Activated CD8-positive, alpha-beta T cell treated with anti-CD3 and anti-CD28 coated beads, Interleukin-2, amount 10 ng/mL, durations not matched to agents 7 days and 5 days (primary cell): ENCODE measurements around the gene LMO2. TPM values are rescaled to one million over a fixed set of nuclear protein-coding genes. Genes with fewer than 3 reads are reported as not detected.
A peak's percentile ranks its signal among the peaks of the same experiment; 100 is the strongest.
"Not testable (repeated sequence)": the region's sequence is repeated elsewhere in the genome, so short reads cannot be mapped to it uniquely, and the experiment has no call there.

ENCODE experiments used
- ATAC-seq: fragments of 150-1000 bp; cut with Tn5 transposase; one replicate; pipeline ENCODE4 v1.10.0; 2021; ENCODE audit warnings: moderate library complexity
- CTCF ChIA-PET: fragments of 350-600 bp; sonication (Branson Sonifier 250); formaldehyde crosslinking; loops from one replicate; lab custom pipeline; 2021; ENCODE audit warnings: antibody characterized with exemption; lab: Charles Lee
- POLR2A ChIA-PET: fragments of 350-600 bp; sonication (Branson Sonifier 250); formaldehyde crosslinking; loops from one replicate; lab custom pipeline; 2021; ENCODE audit warnings: antibody characterized with exemption; lab: Charles Lee
- DNase-seq: peaks from one replicate; pipeline ENCODE4 v3.0.0-alpha.2; 2020
- H3K27ac Mint-ChIP-seq: one replicate; pipeline ENCODE4 v1.8.0; 2021; ENCODE audit warnings: mild to moderate bottlenecking, mixed read lengths
- H3K27me3 Mint-ChIP-seq: one replicate; pipeline ENCODE4 v1.8.0; 2021; ENCODE audit warnings: low read depth, mixed read lengths
- H3K36me3 Mint-ChIP-seq: one replicate; pipeline ENCODE4 v1.8.0; 2021; ENCODE audit warnings: low read depth, mixed read lengths
- H3K4me1 Mint-ChIP-seq: one replicate; pipeline ENCODE4 v1.8.0; 2021; ENCODE audit warnings: low read depth, mixed read lengths
- H3K4me3 Mint-ChIP-seq: one replicate; pipeline ENCODE4 v1.8.0; 2021; ENCODE audit warnings: mild to moderate bottlenecking, mixed read lengths
- H3K9me3 Mint-ChIP-seq: one replicate; pipeline ENCODE4 v1.8.0; 2022; ENCODE audit warnings: mixed read lengths; ENCODE audit not compliant: insufficient read depth
- total RNA-seq, 2 experiments: library from RNA; stranded (reverse); gene quantifications; one replicate each; pipeline ENCODE4 v1.2.3, GENCODE V29; 2021

LMO2 gene
- total RNA-seq, 2 experiments from 2014 or later, result not detected

DNA sequence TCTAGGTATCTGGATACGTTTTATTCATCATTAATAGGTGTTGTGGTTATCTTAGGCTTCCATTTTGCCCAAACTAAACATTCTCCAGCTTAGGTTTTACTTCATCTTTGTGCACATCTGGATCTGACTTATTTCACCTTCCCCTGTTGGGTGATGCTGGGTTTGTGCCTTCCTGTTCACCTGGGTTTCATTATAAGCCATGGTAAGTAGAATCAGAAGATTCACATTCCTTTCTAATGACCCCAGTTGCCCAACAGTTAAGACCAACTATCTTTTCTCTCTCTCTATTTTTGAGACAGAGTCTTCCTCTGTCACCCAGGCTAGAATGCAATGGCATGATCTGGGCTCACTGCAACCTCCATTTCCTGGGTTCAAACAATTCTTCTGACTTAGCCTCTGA is 44.6 kb downstream of the LMO2 start:
- no peak for ATAC-seq
- Mint-ChIP-seq H3K4me3 (no peak overlapping the region), H3K36me3 (no peaks in the 10 kb centered on the region), H3K27me3 (peaks cover 28% of the 10 kb centered on the region), H3K4me1 (no peaks in the 10 kb centered on the region), H3K27ac (no peak overlapping the region), H3K9me3 (no peaks in the 10 kb centered on the region)
- CTCF ChIA-PET, result interaction anchor here (1.1 kb wide), 1 partner anchor 17 kb away, joined by 4 read pairs; no protein-coding TSS in a partner anchor
- POLR2A ChIA-PET, result no interaction called here
- no peak for DNase-seq

DNA sequence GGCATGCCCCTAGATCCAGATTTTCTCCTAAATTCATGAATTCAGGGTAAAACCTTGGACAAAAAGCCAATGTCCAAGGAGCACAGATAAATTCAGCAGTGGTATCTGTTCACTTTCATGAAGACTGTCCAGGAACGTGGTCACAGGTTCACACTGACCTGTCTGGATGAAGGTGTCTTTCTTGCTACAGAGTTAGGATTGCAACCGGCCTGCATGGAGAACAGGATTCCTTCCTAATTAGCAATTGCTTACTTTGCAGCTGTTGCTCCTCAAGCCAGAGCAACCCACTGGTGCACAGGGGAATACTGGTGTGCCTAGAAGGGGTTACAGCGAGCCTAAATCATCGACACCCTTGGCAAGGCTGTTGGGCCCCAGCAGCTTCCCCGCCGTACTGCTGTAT is 47.6 kb downstream of the LMO2 start:
- POLR2A ChIA-PET, result interaction anchor here (1.1 kb wide), 1 partner anchor 8 kb away, joined by 4 read pairs; no protein-coding TSS in a partner anchor
- Mint-ChIP-seq H3K9me3 (no peaks in the 10 kb centered on the region), H3K27me3 (peaks cover 34% of the 10 kb centered on the region), H3K27ac (no peak overlapping the region), H3K4me3 (no peak overlapping the region), H3K36me3 (no peaks in the 10 kb centered on the region), H3K4me1 (no peaks in the 10 kb centered on the region)
- CTCF ChIA-PET, result no interaction called here
- ATAC-seq (no peak), DNase-seq (no peak)

DNA sequence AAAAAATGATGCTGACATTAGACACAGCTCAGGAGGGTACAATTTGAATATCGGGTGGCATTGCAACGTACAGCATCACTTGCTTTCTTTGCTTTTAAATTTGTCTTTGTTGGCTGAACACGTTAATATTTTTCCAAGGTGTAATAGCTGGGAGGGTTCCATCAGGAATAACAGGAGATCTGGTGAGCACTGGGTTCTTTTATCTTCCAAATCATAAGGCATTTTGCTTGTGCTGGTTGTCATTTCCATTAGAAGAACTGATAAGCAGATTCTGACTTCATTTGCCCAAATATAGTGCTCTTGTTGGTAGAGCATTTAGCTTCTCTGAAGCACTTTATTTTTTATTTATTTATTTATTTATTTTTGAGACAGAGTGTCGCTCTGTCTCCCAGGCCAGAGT is 48.9 kb downstream of the LMO2 start:
- Mint-ChIP-seq H3K36me3 (no peaks in the 10 kb centered on the region), H3K9me3 (no peaks in the 10 kb centered on the region), H3K4me3 (no peak overlapping the region), H3K27ac (no peak overlapping the region), H3K4me1 (no peaks in the 10 kb centered on the region), H3K27me3 (peaks cover 32% of the 10 kb centered on the region)
- ChIA-PET CTCF (interaction anchor here (1.1 to 1.4 kb wide), 3 partner anchors 15 to 145 kb away, joined by 3 to 5 read pairs (median 3); no protein-coding TSS in a partner anchor), POLR2A (interaction anchor here (0.6 kb wide), 1 partner anchor 52 kb away, joined by 3 read pairs; no protein-coding TSS in a partner anchor)
- ATAC-seq (no peak), DNase-seq (no peak)

DNA sequence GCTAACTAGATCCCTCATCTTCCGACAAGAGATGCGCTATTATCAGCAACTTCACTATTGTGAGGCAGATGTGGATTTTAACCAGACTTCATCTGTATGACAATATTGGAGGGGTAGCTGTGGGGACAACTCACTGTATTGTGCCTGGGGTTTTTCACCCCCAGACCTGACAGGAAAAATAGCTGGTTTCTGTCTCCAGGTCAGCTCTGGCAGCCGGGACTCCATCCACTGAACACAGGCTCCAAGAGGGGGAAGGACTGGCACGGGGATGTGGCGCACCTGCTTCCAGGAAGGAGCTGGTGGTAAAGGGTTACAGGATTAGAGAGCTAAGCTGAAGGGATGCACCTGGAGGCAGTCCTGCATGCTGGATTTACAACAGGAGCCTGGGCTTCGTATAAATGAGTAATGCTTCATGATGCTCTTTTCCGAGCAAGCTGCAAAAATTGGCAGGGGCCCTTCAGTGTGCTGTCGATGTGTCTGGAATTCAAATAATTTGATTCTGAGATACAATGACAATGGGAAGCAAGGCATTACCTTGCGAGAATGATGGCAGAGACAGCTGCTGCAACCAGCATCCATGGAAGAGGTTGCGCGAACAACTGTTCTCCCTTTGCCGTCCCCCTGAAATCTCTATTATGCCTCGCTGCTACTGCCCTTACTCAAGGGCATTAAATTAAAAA is 49.5 kb downstream of the LMO2 start:
- POLR2A ChIA-PET, result interaction anchor here (0.6 kb wide), 1 partner anchor 52 kb away, joined by 3 read pairs; no protein-coding TSS in a partner anchor
- DNase-seq (no peak), ATAC-seq (no peak)
- H3K27ac Mint-ChIP-seq, result no peak overlapping the region
- no peaks in the 10 kb centered on the region for H3K36me3 Mint-ChIP-seq
- H3K4me1 Mint-ChIP-seq, result no peaks in the 10 kb centered on the region
- H3K4me3 Mint-ChIP-seq, result no peak overlapping the region
- no peaks in the 10 kb centered on the region for H3K9me3 Mint-ChIP-seq
- CTCF ChIA-PET, result interaction anchor here (1.1 to 1.4 kb wide), 3 partner anchors 15 to 145 kb away, joined by 3 to 5 read pairs (median 3); no protein-coding TSS in a partner anchor
- H3K27me3 Mint-ChIP-seq, result peaks cover 30% of the 10 kb centered on the region

DNA sequence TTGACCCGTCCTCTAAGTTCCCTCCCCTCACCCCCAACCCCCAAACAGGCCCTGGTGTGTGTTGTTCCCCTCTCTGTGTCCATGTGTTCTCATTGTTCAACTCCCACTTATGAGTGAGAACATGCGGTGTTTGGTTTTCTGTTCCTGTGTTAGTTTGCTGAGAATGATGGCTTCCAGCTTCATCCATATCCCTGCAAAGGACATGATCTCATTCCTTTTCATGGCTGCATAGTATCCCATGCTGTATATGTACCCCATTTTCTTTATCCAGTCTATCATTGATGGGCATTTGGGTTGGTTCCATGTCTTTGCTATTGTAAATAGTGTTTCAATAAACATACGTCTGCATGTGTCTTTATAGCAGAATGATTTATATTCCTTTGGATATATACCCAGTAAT is 53.6 kb downstream of the LMO2 start:
- H3K4me3 Mint-ChIP-seq, H3K4me1 Mint-ChIP-seq, H3K9me3 Mint-ChIP-seq, DNase-seq, CTCF ChIA-PET, H3K36me3 Mint-ChIP-seq, H3K27ac Mint-ChIP-seq, POLR2A ChIA-PET, ATAC-seq: not testable (repeated sequence)
- peaks cover 27% of the 10 kb centered on the region for H3K27me3 Mint-ChIP-seq

DNA sequence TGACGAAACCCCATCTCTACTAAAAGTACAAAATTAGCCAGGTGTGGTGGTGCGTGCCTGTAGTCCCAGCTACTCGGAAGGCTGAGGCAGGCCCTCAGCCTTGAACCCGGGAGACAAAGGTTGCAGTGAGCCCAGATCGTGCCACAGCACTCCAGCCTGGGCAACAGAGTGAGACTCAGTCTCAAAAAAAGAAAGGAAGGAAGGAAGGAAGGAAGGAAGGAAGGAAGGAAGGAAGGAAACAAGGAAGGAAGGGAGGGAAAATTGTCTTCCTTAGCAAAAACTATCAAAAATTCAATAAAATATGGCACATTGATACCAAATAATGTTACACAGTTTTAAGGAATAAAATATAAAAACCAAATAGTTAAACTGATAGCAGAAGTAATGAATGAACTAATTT is 54.5 kb downstream of the LMO2 start:
- peaks cover 31% of the 10 kb centered on the region for H3K27me3 Mint-ChIP-seq
- H3K36me3 Mint-ChIP-seq, DNase-seq, H3K9me3 Mint-ChIP-seq, ATAC-seq, H3K4me1 Mint-ChIP-seq, CTCF ChIA-PET, H3K27ac Mint-ChIP-seq, H3K4me3 Mint-ChIP-seq, POLR2A ChIA-PET: not testable (repeated sequence)

DNA sequence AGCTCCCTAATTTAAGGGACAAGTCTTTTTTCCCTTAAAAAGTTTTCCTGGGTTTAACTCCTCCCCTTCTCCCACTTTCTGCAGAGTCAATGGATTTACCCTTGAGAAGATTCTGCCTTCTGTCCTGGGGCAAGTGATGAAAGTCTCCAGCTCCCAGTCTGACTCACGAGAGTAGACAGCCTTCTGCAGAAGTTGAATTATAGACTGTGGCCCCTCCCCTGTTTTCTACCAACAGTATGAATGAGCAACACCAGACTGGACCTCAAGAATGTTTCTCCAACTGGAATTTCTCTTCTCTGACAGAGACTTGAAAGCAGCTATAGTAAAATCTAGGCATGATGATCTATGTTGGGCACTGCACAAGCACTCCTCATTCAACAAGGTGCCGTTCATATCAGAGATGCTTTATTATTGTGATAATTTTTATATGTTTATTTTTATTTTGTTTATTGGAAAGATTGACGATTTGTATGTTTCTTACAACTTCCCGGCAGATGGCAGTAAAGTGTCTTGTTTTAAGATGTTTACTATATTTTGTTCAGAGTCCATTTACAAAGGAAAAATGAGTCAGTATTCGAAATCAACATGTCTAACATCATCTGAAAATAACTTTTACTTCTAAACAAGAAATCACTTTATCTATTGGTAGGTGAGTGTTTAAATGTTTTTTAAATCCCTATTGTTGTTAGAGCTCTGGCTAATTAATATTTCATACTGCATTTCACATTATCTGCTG is 56.6 kb downstream of the LMO2 start:
- Mint-ChIP-seq H3K27me3 (peaks cover 29% of the 10 kb centered on the region), H3K4me3 (no peak overlapping the region), H3K4me1 (no peaks in the 10 kb centered on the region), H3K9me3 (no peaks in the 10 kb centered on the region), H3K36me3 (no peaks in the 10 kb centered on the region), H3K27ac (no peak overlapping the region)
- ATAC-seq, result no peak
- POLR2A ChIA-PET, result no interaction called here
- CTCF ChIA-PET, result interaction anchor here (0.6 to 2.0 kb wide), 5 partner anchors 22 to 153 kb away, joined by 3 to 8 read pairs (median 3); no protein-coding TSS in a partner anchor
- no peak for DNase-seq

DNA sequence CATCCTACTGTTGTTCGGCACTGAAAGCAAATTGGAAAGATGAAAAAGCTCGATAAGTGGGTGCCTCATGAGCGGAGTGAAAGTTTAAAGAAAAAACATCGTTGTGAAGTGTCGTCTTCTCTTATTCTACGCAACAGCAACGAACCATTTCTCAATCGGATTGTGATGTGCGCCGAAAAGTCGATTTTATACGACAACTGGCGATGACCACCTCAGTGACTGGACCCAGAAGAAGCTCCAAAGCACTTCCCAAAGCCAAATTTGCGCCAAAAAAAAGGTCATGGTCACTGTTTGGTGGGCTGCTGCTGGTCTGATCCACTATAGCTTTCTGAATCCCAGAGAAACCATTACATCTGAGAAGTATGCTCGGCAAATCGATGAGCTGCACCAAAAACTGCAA is 59.2 kb downstream of the LMO2 start:
- ChIA-PET POLR2A (no interaction called here), CTCF (interaction anchor here (0.5 to 1.1 kb wide), 2 partner anchors 36 to 117 kb away, joined by 3 read pairs; no protein-coding TSS in a partner anchor)
- ATAC-seq (no peak), DNase-seq (no peak)
- Mint-ChIP-seq H3K4me1 (peaks cover 3% of the 10 kb centered on the region), H3K4me3 (no peak overlapping the region), H3K36me3 (no peaks in the 10 kb centered on the region), H3K27me3 (peaks cover 32% of the 10 kb centered on the region), H3K9me3 (no peaks in the 10 kb centered on the region), H3K27ac (no peak overlapping the region)

DNA sequence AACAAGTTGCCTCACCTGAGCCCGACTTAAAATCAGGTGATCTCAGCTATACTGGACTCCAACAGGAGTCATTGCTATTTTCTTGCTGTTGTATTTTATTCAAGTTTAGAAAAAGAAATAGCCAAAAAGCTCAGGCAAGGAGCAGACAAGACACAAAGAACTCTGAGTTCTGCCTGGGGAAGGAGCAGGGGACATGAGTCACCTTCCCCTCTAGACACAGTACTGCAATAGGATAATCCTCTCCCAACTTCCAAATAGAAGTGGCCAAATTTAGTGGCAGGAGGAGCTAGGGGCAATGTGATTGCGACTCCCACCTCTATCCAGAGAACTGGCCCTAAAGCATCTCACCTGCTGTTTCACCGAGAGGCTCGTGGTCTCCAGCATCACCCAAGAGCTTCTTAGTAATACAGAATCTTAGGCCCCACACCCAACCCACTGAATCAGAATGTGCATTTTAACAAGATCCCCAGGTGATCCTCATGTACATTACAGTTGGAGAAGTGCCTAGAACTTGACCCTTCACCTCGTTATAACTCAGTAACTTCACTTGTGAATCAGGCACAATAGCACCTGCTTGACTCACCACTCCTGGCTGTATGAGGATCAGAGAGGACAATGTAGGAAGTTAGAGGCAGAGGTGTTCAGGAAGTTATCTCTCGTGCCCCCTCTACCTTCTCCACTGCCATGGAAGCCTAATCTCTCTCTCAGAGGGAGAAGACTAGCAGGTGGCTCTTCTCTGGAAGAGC is 60.8 kb downstream of the LMO2 start:
- ChIA-PET CTCF (interaction anchor here (1.0 to 5.9 kb wide), 2 partner anchors 25 to 140 kb away, joined by 3 to 37 read pairs; no protein-coding TSS in a partner anchor), POLR2A (no interaction called here)
- H3K27me3 Mint-ChIP-seq, result peaks cover 43% of the 10 kb centered on the region
- no peak overlapping the region for H3K27ac Mint-ChIP-seq
- DNase-seq (no peak), ATAC-seq (no peak)
- no peaks in the 10 kb centered on the region for H3K36me3 Mint-ChIP-seq
- peaks cover 3% of the 10 kb centered on the region for H3K4me1 Mint-ChIP-seq
- H3K4me3 Mint-ChIP-seq, result no peak overlapping the region
- H3K9me3 Mint-ChIP-seq, result no peaks in the 10 kb centered on the region

DNA sequence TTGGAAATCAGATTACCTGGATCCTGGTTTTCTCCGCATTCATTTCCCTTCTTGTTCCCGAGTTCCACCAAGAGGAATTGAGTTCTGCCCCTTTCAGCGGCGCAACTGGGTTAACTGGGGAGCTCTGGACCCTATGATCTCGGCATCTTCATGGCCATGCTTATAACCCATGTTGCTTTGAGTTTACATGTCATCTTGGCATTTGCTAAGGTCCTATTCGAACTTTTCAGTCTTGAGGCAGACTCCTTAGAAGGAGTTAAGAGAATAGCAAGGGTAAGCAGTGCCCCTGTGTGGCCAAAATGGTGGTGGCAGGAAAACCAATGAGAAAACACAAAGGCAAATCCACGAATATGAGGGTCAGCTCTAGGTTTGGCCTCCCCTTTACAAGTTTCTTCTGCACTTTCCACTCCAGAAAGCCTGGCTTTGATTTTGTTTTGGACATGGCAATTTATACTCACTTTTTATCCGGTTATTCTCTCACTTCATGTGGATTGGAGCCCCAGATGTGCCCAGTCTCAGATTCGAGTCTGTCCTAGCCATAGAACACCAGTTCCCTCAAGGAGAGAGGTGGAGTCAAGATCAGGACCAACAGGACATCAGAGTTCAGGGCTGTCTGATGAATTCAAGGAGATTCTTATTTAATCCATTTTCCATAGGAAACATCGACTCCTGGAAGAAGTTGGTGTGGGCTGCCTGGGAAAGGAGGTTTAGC is 62.3 kb downstream of the LMO2 start:
- CTCF ChIA-PET, result interaction anchor here (0.6 to 5.9 kb wide), 10 partner anchors 11 to 466 kb away, joined by 3 to 37 read pairs (median 4); no protein-coding TSS in a partner anchor
- ATAC-seq, result peak; percentile 76
- H3K27ac Mint-ChIP-seq, result no peak overlapping the region
- H3K27me3 Mint-ChIP-seq, result peaks cover 49% of the 10 kb centered on the region
- DNase-seq, result peak; percentile 70
- no peaks in the 10 kb centered on the region for H3K9me3 Mint-ChIP-seq
- H3K36me3 Mint-ChIP-seq, result no peaks in the 10 kb centered on the region
- POLR2A ChIA-PET, result no interaction called here
- peaks cover 3% of the 10 kb centered on the region for H3K4me1 Mint-ChIP-seq
- H3K4me3 Mint-ChIP-seq, result peak overlapping the region; percentile 52
